UCSD-AML1 (cell line): ENCODE data around the gene SHMT1.
"Not testable (repeated sequence)": the region's sequence is repeated elsewhere in the genome, so short reads cannot be mapped to it uniquely, and the experiment has no call there.

Experiments used
- DNase-seq: peaks from one replicate; lab custom pipeline; 2025; ENCODE audit not compliant: unreplicated experiment; lab: John Stamatoyannopoulos, UW

SHMT1 gene

GRCh38 chr17:18378614-18379013 lies 15.3 kb upstream of the SHMT1 start:
- not testable (repeated sequence) for DNase-seq

DNA sequence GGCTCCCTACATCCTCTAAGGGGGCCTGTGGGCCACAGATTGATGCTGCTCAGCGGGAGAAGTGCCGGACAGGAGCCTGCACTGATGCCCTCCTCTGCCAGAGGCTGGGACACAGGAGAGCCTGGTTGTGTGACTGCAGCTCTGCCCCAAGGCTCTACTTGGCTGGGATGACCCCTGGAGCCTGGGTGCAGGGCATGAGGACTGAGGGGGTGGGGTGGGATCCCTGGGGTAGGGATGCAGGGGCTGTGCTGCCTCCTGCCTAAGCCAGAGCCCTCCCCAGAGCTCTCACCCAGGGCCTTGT lies 14.8 kb upstream of the SHMT1 start:
- no peak for DNase-seq

GRCh38 chr17:18377437-18378204 lies 14.3 kb upstream of the SHMT1 start, which contains the start of gene EVPLL:
Gene EVPLL (plus strand): TSS chr17:18377778. CDS start chr17:18380938, 3,160 bp downstream.
- DNase-seq = peak; percentile 60

GRCh38 chr17:18374216-18374615 lies 10.9 kb upstream of the SHMT1 start:
- DNase-seq = no peak

GRCh38 chr17:18373181-18373580 lies 9.8 kb upstream of the SHMT1 start:
- not testable (repeated sequence) for DNase-seq

GRCh38 chr17:18371455-18371854 lies 8.1 kb upstream of the SHMT1 start:
- DNase-seq = no peak

- no peak for DNase-seq
Measured at GRCh38 chr17:18370761-18371160, 7.4 kb upstream of the SHMT1 start.

DNA sequence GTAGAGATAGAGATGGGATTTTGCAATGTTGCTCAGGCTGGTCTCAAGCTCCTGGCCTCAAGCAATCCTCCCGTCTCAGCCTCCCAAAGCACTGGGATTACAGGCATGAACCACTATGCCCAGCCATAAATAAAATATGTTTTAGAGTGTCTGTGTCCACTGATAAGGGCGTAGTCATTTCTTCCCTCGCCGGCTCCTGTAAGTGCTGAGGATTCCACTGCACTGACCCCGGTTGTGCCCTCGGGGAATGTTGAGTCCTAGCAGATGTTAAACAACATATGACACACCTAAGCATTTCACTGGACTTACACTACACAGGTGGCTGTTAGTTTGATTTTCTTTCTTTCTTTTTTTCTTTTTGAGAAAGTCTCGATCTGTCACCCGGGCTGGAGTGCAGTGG lies 5.6 kb upstream of the SHMT1 start:
- DNase-seq = no peak

DNA sequence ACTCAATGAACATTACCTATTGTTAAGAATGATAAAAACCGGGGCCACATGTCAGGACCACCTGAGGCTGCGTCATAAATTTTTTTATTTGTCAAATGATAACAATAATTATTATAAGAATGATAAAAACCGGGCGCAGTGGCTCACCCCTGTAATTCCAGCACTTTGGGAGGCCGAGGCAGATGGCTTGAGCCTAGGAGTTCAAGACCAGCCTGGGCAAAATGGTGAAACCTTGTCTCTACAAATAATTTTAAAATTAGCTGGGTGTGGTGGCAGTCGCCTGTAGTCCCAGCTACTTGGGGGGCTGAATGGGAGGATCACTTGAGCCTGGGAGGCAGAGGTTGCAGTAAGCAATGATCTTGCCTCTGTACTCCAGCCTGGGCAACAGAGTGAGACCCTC lies 816 bp upstream of the SHMT1 start:
- no peak for DNase-seq

DNA sequence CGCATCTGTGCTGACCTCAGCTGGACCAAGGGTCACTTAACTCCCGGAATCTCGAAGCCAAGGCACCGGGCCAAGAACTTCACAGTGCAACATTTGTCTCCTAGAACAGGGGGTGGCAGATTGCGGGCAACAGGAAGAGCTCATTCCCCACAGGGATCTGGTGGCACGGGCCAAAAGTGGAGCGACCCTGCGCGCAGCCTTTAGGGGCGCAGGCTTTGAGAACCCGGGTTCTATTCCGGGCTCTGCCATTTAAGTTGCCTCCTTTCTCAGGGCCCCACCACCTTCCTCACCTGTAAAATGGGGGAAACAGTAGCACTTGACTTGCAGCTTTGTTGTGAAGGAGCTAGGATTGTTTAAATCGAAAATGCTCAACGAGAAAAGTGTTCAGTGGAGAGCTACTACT lies 651 bp downstream of the SHMT1 start:
- DNase-seq = no peak

- DNase-seq = no peak
Measured at GRCh38 chr17:18361837-18362697, 1.3 kb downstream of the SHMT1 start.

- no peak for DNase-seq
Measured at GRCh38 chr17:18360518-18360917, 2.8 kb downstream of the SHMT1 start.

- no peak for DNase-seq
Measured at GRCh38 chr17:18356624-18357023, 6.7 kb downstream of the SHMT1 start.

- DNase-seq = no peak
Measured at GRCh38 chr17:18353541-18353940, 9.8 kb downstream of the SHMT1 start.

DNA sequence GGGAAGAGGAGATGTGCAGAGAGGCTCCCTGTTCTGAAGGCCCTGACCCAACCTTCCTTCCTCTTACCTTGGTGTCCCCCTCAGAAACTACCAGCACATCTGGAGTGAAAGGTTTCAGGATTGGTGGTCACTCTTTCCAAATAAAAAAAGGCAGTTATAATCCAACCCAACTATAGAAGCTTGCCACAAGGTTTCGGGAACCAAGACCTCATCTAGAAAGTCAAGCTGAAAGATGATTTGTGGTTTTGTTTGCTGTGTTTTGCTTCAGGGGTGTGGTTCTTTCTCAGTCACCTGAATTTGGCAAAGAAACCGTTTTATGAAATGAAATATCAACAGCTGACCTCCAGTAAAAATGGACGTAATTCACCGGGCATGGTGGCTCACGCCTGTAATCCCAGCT lies 19.3 kb downstream of the SHMT1 start:
- DNase-seq = no peak

DNA sequence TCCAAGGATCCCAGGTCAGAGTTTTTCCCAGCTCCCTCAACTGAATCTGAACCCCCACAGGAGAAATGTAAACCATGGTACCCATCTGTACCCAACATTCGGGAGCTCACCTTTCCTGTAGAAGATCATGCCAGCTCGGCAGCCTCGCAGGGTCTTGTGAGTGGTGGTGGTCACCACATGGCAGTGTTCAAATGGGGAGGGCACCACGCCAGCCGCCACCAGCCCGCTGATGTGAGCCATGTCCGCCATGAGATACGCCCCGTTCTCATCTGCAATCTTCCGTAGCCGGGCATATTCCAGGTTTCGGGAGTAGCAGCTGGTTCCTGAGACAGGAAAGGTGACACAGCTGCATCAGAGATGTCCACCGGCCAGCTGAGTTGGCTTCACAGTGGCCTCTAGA lies 23.4 kb downstream of the SHMT1 start:
- DNase-seq = no peak

GRCh38 chr17:18338158-18338557 lies 25.2 kb downstream of the SHMT1 start:
- DNase-seq = not testable (repeated sequence)

- DNase-seq = no peak
Measured at GRCh38 chr17:18332909-18333489, 30.4 kb downstream of the SHMT1 start.

- DNase-seq = no peak
Measured at GRCh38 chr17:18331879-18332278, 31.5 kb downstream of the SHMT1 start.

DNA sequence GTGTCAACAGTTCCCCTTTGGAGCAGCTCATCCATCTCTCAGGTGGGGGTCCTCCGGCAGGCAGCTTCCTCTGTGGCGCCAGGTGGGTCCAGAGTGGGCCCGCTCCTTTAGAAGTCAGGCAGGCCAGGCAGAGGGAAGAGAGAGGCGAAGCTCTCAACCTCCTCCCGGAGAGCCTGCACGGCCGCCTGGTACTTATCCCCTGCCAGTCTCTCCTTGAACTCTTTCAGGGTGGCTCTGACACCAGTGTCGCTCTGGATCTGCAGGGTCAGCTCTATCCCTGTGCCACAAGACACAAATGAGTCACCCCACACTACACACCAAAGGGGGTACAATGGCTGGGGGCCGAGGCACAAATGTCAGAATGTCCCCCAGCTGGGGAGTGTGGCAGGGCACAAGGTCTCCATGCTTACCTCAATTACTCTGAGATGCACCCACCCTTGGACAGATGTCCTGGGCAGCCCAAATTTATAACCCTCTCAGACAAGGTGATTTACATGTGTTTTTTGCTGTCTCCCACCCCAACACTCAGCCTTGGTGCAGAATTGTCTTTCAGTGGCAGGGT lies 34.6 kb downstream of the SHMT1 start:
- no peak for DNase-seq

DNA sequence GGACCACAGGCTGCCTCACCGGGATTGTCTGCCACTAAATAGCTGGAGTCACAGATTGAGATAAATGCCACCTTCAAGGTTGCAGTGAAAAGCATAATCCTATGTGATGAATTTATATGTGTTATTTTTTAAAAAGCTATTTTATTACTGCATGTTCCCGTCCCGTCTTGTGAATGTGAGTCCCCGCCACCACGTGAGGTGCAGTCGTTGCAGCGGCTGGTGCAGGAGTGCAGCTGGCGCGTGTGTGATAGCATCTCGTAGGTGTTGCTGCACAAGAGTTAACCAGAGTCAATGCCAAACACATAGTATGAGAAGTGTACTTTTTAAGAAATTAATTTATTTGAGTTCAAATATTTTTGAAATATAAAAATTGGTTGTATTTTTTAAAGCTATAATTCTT lies 35.8 kb downstream of the SHMT1 start:
- no peak for DNase-seq

GRCh38 chr17:18327093-18327492 lies 36.3 kb downstream of the SHMT1 start:
- no peak for DNase-seq
